Inflammatory macrophage (primary cell): ENCODE measurements around the gene CHCHD5.
"Not testable (repeated sequence)": the region's sequence is repeated elsewhere in the genome, so short reads cannot be mapped to it uniquely, and the experiment has no call there.

ENCODE experiments used
- DNase-seq, 2 donors: peaks; one replicate each; pipeline ENCODE4 v3.0.0-alpha.2; 2020 to 2022

Gene CHCHD5

GRCh38 chr2:112588611-112589045, 4.2 kb downstream of the CHCHD5 start:
- no peak for DNase-seq

GRCh38 chr2:112591413-112591812, 7.0 kb downstream of the CHCHD5 start:
- DNase-seq: no peak

- no peak for DNase-seq
Observed at GRCh38 chr2:112593736-112594135, 9.3 kb downstream of the CHCHD5 start.

GRCh38 chr2:112597537-112598322, 13.3 kb downstream of the CHCHD5 start:
- DNase-seq: no peak

- DNase-seq: no peak
Observed at GRCh38 chr2:112600634-112601033, 16.2 kb downstream of the CHCHD5 start.

GRCh38 chr2:112601754-112602153, 17.3 kb downstream of the CHCHD5 start:
- no peak for DNase-seq

- DNase-seq: no peak
Observed at GRCh38 chr2:112602917-112603316, 18.5 kb downstream of the CHCHD5 start.

GRCh38 chr2:112603731-112604130, 19.3 kb downstream of the CHCHD5 start:
- no peak for DNase-seq

GRCh38 chr2:112604952-112605351, 20.5 kb downstream of the CHCHD5 start:
- DNase-seq: no peak

- no peak for DNase-seq
Observed at GRCh38 chr2:112605926-112606325, 21.5 kb downstream of the CHCHD5 start.

- no peak for DNase-seq
Observed at GRCh38 chr2:112606547-112606946, 22.1 kb downstream of the CHCHD5 start.

GRCh38 chr2:112607680-112608438, 23.4 kb downstream of the CHCHD5 start:
- DNase-seq: no peak

GRCh38 chr2:112609320-112609719, 24.9 kb downstream of the CHCHD5 start:
- not testable (repeated sequence) for DNase-seq

GRCh38 chr2:112612283-112612682, 27.9 kb downstream of the CHCHD5 start:
- DNase-seq: not testable (repeated sequence)

GRCh38 chr2:112614201-112614840, 29.9 kb downstream of the CHCHD5 start:
- DNase-seq: no peak

GRCh38 chr2:112615051-112615450, 30.6 kb downstream of the CHCHD5 start:
- no peak for DNase-seq

- DNase-seq: not testable (repeated sequence)
Observed at GRCh38 chr2:112615798-112616197, 31.4 kb downstream of the CHCHD5 start.

GRCh38 chr2:112618383-112618782, 34.0 kb downstream of the CHCHD5 start:
- DNase-seq: peak in 1 of 2 donors; percentile 59

GRCh38 chr2:112621790-112622527, 37.5 kb downstream of the CHCHD5 start:
- DNase-seq: no peak

- peak; percentile 49 to 63 for DNase-seq
Observed at GRCh38 chr2:112622528-112622849, 38.1 kb downstream of the CHCHD5 start.

- DNase-seq: peak; percentile 61 to 73
Observed at GRCh38 chr2:112623913-112624777, 39.7 kb downstream of the CHCHD5 start.
